Gastroesophageal sphincter (tissue), 3 donors: Measurements from ENCODE around the gene UBAC2.

Experiments used
- CTCF ChIP-seq, 4 experiments: fragments of 200-600 bp in 2 of 4; fragments of 450-650 bp in 2 of 4; sonication (generic) in 1 of 4; IDR thresholded peaks; one replicate each; pipeline ENCODE4 v1.5.1; 2017 to 2019; ENCODE audit warnings: antibody characterized with exemption in 4 of 4, mild to moderate bottlenecking in 2 of 4, moderate library complexity in 2 of 4
- POLR2A ChIP-seq, 2 donors: fragments of 450-650 bp; IDR thresholded peaks; one replicate each; pipeline ENCODE4 v1.6.1; 2017; ENCODE audit warnings: antibody characterized with exemption in 2 of 2, mild to moderate bottlenecking in 2 of 2, moderate library complexity in 1 of 2

- no peak for TF ChIP-seq CTCF (IDR thresholded peaks at IDR 0.05)
- TF ChIP-seq POLR2A (IDR thresholded peaks at IDR 0.05): no peak
Measured at GRCh38 chr13:99157046-99157445, 43.6 kb upstream of the UBAC2 start.
